Type B pancreatic cell (in vitro differentiated cells): Measurements from ENCODE around the gene ABLIM2. TPM values are rescaled to one million over a fixed set of nuclear protein-coding genes. Genes with fewer than 3 reads are reported as not detected.

Experiments
- DNase-seq: peaks from one replicate; pipeline ENCODE4 v3.0.0; 2021; ENCODE audit warnings: mixed read lengths; ENCODE audit not compliant: unreplicated experiment; ENCODE audit errors: extremely low spot score
- H3K27ac Mint-ChIP-seq: 2 replicates; pipeline ENCODE4 v1.8.0; 2021; ENCODE audit warnings: mild to moderate bottlenecking, mixed read lengths
- H3K27me3 Mint-ChIP-seq: 2 replicates; pipeline ENCODE4 v1.8.0; 2021; ENCODE audit warnings: mixed read lengths
- H3K36me3 Mint-ChIP-seq: 2 replicates; pipeline ENCODE4 v1.8.0; 2021; ENCODE audit warnings: mixed read lengths
- H3K4me1 Mint-ChIP-seq: one replicate; pipeline ENCODE4 v1.8.0; 2021; ENCODE audit warnings: mixed read lengths; ENCODE audit not compliant: unreplicated experiment
- H3K4me3 Mint-ChIP-seq: 2 replicates; pipeline ENCODE4 v1.8.0; 2021; ENCODE audit warnings: mild to moderate bottlenecking, mixed read lengths
- H3K9me3 Mint-ChIP-seq: 2 replicates; pipeline ENCODE4 v1.8.0; 2021; ENCODE audit warnings: mixed read lengths
- CTCF ChIP-seq: fragments of 200-600 bp; sonication (generic); conservative IDR thresholded peaks from 2 replicates; pipeline ENCODE4 v1.5.0; 2021; ENCODE audit warnings: antibody characterized with exemption, mild to moderate bottlenecking
- total RNA-seq: library from RNA; stranded (reverse); gene quantifications from 2 replicates; pipeline ENCODE4 v1.2.1, GENCODE V29; 2021; ENCODE audit warnings: low replicate concordance

Gene ABLIM2
- total RNA-seq, 1 donor from 2014 or later, result 2.6 TPM

DNA sequence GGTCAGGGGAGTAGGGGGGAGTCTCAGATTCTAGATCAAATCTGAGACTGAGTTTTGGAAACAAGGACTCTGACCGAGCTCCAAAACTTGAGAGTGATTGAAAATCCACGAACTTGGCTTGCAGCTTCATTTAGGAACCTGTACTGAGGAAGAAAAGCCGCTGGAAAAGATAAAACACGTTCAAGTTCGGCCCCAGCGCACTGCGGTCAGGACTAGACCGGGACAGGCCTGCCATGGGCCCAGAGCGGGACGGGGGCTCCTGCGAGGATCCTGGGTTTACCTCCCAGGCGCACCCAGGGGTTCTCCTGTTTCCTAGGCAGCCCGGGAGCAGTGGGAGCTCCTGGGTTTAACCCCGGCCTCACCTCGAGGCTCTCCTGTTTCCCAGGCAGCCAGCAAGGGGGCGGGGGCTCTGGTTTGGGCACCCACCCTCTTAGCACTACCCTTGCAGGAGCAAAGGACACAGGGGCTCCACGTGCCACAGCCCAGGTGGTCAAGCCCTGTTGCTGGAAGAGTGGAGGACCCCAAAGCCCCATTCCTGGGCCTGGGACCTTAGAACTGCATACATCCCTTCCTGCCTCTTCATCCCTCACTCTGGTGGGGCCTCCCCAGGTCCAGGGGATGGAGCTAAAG lies 74.5 kb downstream of the ABLIM2 start:
- no peak overlapping the region for H3K27ac Mint-ChIP-seq
- TF ChIP-seq CTCF, result no peak
- peaks cover 5% of the 10 kb centered on the region for H3K27me3 Mint-ChIP-seq
- H3K9me3 Mint-ChIP-seq, result no peaks in the 10 kb centered on the region
- DNase-seq, result no peak
- no peaks in the 10 kb centered on the region for H3K36me3 Mint-ChIP-seq
- peaks cover 18% of the 10 kb centered on the region for H3K4me1 Mint-ChIP-seq
- no peak overlapping the region for H3K4me3 Mint-ChIP-seq

DNA sequence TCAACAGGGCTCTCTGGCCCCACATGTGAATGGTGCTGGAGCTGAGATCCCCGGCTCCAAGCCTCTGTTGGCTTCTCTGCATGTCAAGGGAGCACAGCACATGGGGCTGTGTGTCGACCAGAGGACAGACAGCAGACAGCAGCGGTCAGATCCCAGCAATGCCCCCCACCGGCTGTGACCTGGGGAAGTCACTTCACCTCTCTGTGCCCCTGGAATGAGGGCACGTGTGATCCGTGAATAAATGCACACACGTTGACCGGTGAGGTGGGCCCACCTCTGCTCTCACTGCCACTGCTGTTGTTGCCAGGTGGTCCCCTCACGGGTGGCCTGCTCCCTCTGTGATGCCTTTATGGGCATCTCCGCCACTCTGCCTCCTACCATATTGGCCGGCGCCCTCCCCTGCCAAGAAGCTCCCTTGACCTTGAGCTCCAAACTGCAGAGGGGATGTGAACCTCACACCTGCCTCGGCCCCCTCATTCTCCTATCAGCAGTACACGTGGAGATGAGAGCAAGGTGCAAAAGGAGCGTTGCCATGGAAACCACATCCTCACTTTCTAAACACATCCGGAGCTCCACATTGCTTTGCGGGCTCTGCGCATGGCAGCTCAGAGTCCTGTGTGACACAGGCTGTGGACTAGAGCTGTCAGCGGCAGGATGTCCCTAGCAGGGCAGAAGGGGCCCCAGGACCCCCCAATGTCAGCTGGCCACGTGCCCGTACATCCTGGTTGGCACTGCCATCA lies 75.4 kb downstream of the ABLIM2 start:
- Mint-ChIP-seq H3K9me3 (no peaks in the 10 kb centered on the region), H3K27ac (no peak overlapping the region), H3K4me1 (peaks cover 23% of the 10 kb centered on the region), H3K27me3 (peaks cover 5% of the 10 kb centered on the region), H3K36me3 (no peaks in the 10 kb centered on the region), H3K4me3 (no peak overlapping the region)
- no peak for TF ChIP-seq CTCF
- no peak for DNase-seq

DNA sequence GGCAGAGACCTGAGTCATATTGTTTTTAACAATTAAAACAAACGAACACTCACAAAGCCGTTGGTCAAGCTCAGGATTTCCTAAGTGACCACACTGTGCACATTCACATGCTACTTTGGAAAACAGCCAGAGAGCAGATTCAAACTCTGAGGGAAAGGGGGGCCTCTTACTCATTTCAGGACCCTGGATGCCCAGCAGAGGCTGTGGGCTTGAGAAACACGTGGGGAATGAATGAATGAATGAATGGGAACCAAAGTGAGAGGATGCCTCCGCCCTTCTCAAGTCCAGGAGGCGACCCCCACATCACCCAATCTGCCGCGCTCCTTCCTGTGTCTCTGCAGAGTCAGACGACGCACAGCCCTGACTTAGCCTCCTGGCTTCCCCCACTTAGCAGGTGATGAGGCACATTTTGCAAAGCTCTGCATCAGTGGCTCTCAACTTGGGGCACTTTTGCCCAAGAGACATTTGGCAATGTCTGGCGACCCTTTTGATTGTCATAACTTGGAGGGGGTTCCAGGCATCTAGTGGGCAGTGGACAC lies 76.0 kb downstream of the ABLIM2 start:
- Mint-ChIP-seq H3K4me1 (peaks cover 23% of the 10 kb centered on the region), H3K36me3 (no peaks in the 10 kb centered on the region)

GRCh38 chr4:8081621-8082516 lies 76.7 kb downstream of the ABLIM2 start:
- Mint-ChIP-seq H3K9me3 (no peaks in the 10 kb centered on the region), H3K27me3 (peaks cover 5% of the 10 kb centered on the region), H3K4me3 (no peak overlapping the region), H3K36me3 (no peaks in the 10 kb centered on the region), H3K4me1 (peaks cover 21% of the 10 kb centered on the region), H3K27ac (no peak overlapping the region)
- no peak for TF ChIP-seq CTCF
- DNase-seq, result no peak

More for the DNA sequence above, 76.0 kb downstream of the ABLIM2 start:
- Mint-ChIP-seq H3K27me3 (peaks cover 5% of the 10 kb centered on the region), H3K4me3 (no peak overlapping the region), H3K27ac (no peak overlapping the region), H3K9me3 (no peaks in the 10 kb centered on the region)
- TF ChIP-seq CTCF, result no peak
- no peak for DNase-seq

GRCh38 chr4:8081171-8081570 lies 77.4 kb downstream of the ABLIM2 start:
- Mint-ChIP-seq H3K27me3 (peaks cover 5% of the 10 kb centered on the region), H3K9me3 (no peaks in the 10 kb centered on the region), H3K27ac (no peak overlapping the region), H3K4me1 (peaks cover 19% of the 10 kb centered on the region), H3K36me3 (no peaks in the 10 kb centered on the region), H3K4me3 (no peak overlapping the region)
- TF ChIP-seq CTCF, result no peak
- DNase-seq, result no peak
